Neural crest cell (in vitro differentiated cells): ENCODE results near the gene CSNK1D. TPM values are rescaled to one million over a fixed set of nuclear protein-coding genes. Genes with fewer than 3 reads are reported as not detected.

Source experiments
- DNase-seq: peaks from one replicate; pipeline ENCODE4 v3.0.0; 2021; ENCODE audit warnings: low read depth, mixed read lengths, low spot score
- H3K27ac Mint-ChIP-seq: one replicate; pipeline ENCODE4 v1.8.0; 2021; ENCODE audit warnings: mild to moderate bottlenecking, mixed read lengths; ENCODE audit not compliant: unreplicated experiment
- H3K27me3 Mint-ChIP-seq: 2 replicates; pipeline ENCODE4 v1.8.0; 2021; ENCODE audit warnings: low read depth, mild to moderate bottlenecking, mixed read lengths
- H3K36me3 Mint-ChIP-seq: 2 replicates; pipeline ENCODE4 v1.8.0; 2021; ENCODE audit warnings: low read depth, mild to moderate bottlenecking, mixed read lengths
- H3K4me1 Mint-ChIP-seq: 2 replicates; pipeline ENCODE4 v1.8.0; 2021; ENCODE audit warnings: mixed read lengths
- H3K4me3 Mint-ChIP-seq: one replicate; pipeline ENCODE4 v1.8.0; 2021; ENCODE audit warnings: mild to moderate bottlenecking, mixed read lengths
- H3K9me3 Mint-ChIP-seq: 2 replicates; pipeline ENCODE4 v1.8.0; 2021; ENCODE audit warnings: mixed read lengths
- CTCF ChIP-seq: fragments of 200-600 bp; sonication (generic); conservative IDR thresholded peaks from 2 replicates; pipeline ENCODE4 v1.5.0; 2021; ENCODE audit warnings: antibody characterized with exemption, mild to moderate bottlenecking
- total RNA-seq: library from RNA; stranded (reverse); gene quantifications from 2 replicates; pipeline ENCODE4 v1.2.1, GENCODE V29; 2021

Gene CSNK1D
- total RNA-seq, 1 donor from 2014 or later: 165 TPM

GRCh38 chr17:82222816-82223215, 50.7 kb downstream of the CSNK1D start:
- Mint-ChIP-seq H3K36me3 (no peaks in the 10 kb centered on the region), H3K27ac (no peak overlapping the region), H3K4me1 (no peaks in the 10 kb centered on the region), H3K27me3 (peaks cover 11% of the 10 kb centered on the region), H3K4me3 (no peak overlapping the region), H3K9me3 (no peaks in the 10 kb centered on the region)
- no peak for DNase-seq
- no peak for TF ChIP-seq CTCF

GRCh38 chr17:82221341-82221902, 52.1 kb downstream of the CSNK1D start:
- Mint-ChIP-seq H3K27me3 (peaks cover 2% of the 10 kb centered on the region), H3K27ac (no peak overlapping the region), H3K4me3 (no peak overlapping the region), H3K4me1 (no peaks in the 10 kb centered on the region), H3K36me3 (no peaks in the 10 kb centered on the region), H3K9me3 (no peaks in the 10 kb centered on the region)
- no peak for DNase-seq
- no peak for TF ChIP-seq CTCF

- TF ChIP-seq CTCF: no peak
- no peak overlapping the region for H3K27ac Mint-ChIP-seq
- H3K4me3 Mint-ChIP-seq: no peak overlapping the region
- peaks cover 2% of the 10 kb centered on the region for H3K27me3 Mint-ChIP-seq
- H3K4me1 Mint-ChIP-seq: no peaks in the 10 kb centered on the region
- no peaks in the 10 kb centered on the region for H3K9me3 Mint-ChIP-seq
- H3K36me3 Mint-ChIP-seq: no peaks in the 10 kb centered on the region
- DNase-seq: no peak
Measured at GRCh38 chr17:82219753-82220709, 53.5 kb downstream of the CSNK1D start.

GRCh38 chr17:82219083-82219482, 54.4 kb downstream of the CSNK1D start:
- H3K27me3 Mint-ChIP-seq: peaks cover 2% of the 10 kb centered on the region
- no peaks in the 10 kb centered on the region for H3K36me3 Mint-ChIP-seq
- H3K27ac Mint-ChIP-seq: no peak overlapping the region
- TF ChIP-seq CTCF: no peak
- H3K9me3 Mint-ChIP-seq: no peaks in the 10 kb centered on the region
- H3K4me3 Mint-ChIP-seq: no peak overlapping the region
- H3K4me1 Mint-ChIP-seq: no peaks in the 10 kb centered on the region
- DNase-seq: no peak

GRCh38 chr17:82218349-82219075, 55.0 kb downstream of the CSNK1D start:
- TF ChIP-seq CTCF: no peak
- Mint-ChIP-seq H3K27ac (no peak overlapping the region), H3K9me3 (no peaks in the 10 kb centered on the region), H3K4me1 (peaks cover 1% of the 10 kb centered on the region), H3K36me3 (no peaks in the 10 kb centered on the region), H3K4me3 (no peak overlapping the region), H3K27me3 (no peaks in the 10 kb centered on the region)
- no peak for DNase-seq
